Karpas-422 (cell line): ENCODE data around the gene TCL1B. TPM values are rescaled to one million over a fixed set of nuclear protein-coding genes. Genes with fewer than 3 reads are reported as not detected.

Experiments
- DNase-seq: peaks from one replicate; pipeline ENCODE4 v3.0.0-alpha.2; 2015
- H2AFZ ChIP-seq: fragments of 200-600 bp; sonication (generic); 2 replicates; pipeline ENCODE4 v1.6.1; 2014; ENCODE audit warnings: antibody characterized with exemption, low read length, mixed read lengths
- H3K27ac ChIP-seq: fragments of 200-600 bp; sonication (generic); 2 replicates; pipeline ENCODE4 v1.5.1; 2014; ENCODE audit warnings: mild to moderate bottlenecking, low read length, moderate library complexity
- H3K27me3 ChIP-seq: fragments of 200-600 bp; sonication (generic); 2 replicates; pipeline ENCODE4 v1.6.1; 2014; ENCODE audit warnings: low read length, mixed read lengths
- H3K36me3 ChIP-seq: fragments of 200-600 bp; sonication (generic); 2 replicates; pipeline ENCODE4 v1.6.1; 2014; ENCODE audit warnings: low read length, mixed read lengths; ENCODE audit not compliant: insufficient read depth
- H3K4me1 ChIP-seq: fragments of 200-600 bp; sonication (generic); 2 replicates; pipeline ENCODE4 v1.6.1; 2014; ENCODE audit warnings: mild to moderate bottlenecking, low read length, mixed read lengths
- H3K4me2 ChIP-seq: fragments of 200-600 bp; sonication (generic); 2 replicates; pipeline ENCODE4 v1.6.1; 2014; ENCODE audit warnings: low read length, low read depth, mild to moderate bottlenecking; ENCODE audit not compliant: poor library complexity, severe bottlenecking
- H3K4me3 ChIP-seq: fragments of 200-600 bp; sonication (generic); 2 replicates; pipeline ENCODE4 v1.5.1; 2014; ENCODE audit warnings: mild to moderate bottlenecking, antibody characterized with exemption, low read length, mixed read lengths
- H3K79me2 ChIP-seq: fragments of 200-600 bp; sonication (generic); 2 replicates; pipeline ENCODE4 v1.6.1; 2014; ENCODE audit warnings: mild to moderate bottlenecking, low read length, mixed read lengths
- H3K9ac ChIP-seq: fragments of 200-600 bp; sonication (generic); 2 replicates; pipeline ENCODE4 v1.6.0; 2014; ENCODE audit warnings: low read length
- H3K9me2 ChIP-seq: fragments of 200-600 bp; sonication (generic), shearing (Covaris generic); replicated peaks from 2 replicates; pipeline ENCODE4 v1.6.0; 2014; ENCODE audit warnings: mild to moderate bottlenecking, low read length, moderate library complexity; ENCODE audit not compliant: insufficient read depth
- H3K9me3 ChIP-seq: fragments of 300-700, 200-600 bp; sonication (generic); 2 replicates; pipeline ENCODE4 v1.6.1; 2014; ENCODE audit warnings: low read length, mixed read lengths
- H4K20me1 ChIP-seq: fragments of 200-600 bp; sonication (generic); 2 replicates; pipeline ENCODE4 v1.6.1; 2014; ENCODE audit warnings: mild to moderate bottlenecking, antibody characterized with exemption, low read length, low read depth; ENCODE audit not compliant: insufficient read depth
- total RNA-seq: library from RNA; depleted of rRNA; stranded (reverse); fragments of >200 nt; shearing (Covaris generic); gene quantifications from 2 replicates; pipeline ENCODE4 v1.2.3, GENCODE V29; 2014; ENCODE audit warnings: low replicate concordance

Gene TCL1B
- total RNA-seq, 1 experiment from 2014 or later, result 0.37 TPM

DNA sequence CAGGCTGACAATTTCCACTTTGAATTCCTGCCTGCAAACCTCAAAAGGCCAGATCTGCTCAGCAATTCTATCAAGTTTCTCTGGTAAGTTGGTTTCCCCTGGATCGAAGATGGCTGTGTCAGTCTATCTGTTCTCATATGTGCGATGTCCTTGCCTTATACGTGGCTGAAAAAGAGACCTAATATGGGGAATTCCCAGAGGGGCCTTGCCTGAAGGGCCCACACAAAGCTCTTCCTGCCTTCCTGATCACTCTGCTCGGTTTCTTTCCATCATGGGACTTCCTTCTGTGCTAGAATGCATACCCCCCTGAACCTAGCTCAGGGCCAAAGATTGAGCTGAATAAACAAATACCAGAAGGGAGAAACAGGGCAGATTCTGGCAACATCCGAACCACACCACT lies 13.2 kb downstream of the TCL1B start:
- no peaks in the 10 kb centered on the region for H3K27me3 ChIP-seq
- H3K9me2 ChIP-seq, result no peaks in the 10 kb centered on the region
- H4K20me1 ChIP-seq, result no peaks in the 10 kb centered on the region
- no peak overlapping the region for H2AFZ ChIP-seq
- H3K4me3 ChIP-seq, result no peak overlapping the region
- H3K36me3 ChIP-seq, result no peaks in the 10 kb centered on the region
- no peaks in the 10 kb centered on the region for H3K9me3 ChIP-seq
- no peak overlapping the region for H3K27ac ChIP-seq
- no peaks in the 10 kb centered on the region for H3K79me2 ChIP-seq
- no peak overlapping the region for H3K4me2 ChIP-seq
- no peak for DNase-seq
- H3K9ac ChIP-seq, result no peak overlapping the region
- peaks cover 41% of the 10 kb centered on the region for H3K4me1 ChIP-seq

DNA sequence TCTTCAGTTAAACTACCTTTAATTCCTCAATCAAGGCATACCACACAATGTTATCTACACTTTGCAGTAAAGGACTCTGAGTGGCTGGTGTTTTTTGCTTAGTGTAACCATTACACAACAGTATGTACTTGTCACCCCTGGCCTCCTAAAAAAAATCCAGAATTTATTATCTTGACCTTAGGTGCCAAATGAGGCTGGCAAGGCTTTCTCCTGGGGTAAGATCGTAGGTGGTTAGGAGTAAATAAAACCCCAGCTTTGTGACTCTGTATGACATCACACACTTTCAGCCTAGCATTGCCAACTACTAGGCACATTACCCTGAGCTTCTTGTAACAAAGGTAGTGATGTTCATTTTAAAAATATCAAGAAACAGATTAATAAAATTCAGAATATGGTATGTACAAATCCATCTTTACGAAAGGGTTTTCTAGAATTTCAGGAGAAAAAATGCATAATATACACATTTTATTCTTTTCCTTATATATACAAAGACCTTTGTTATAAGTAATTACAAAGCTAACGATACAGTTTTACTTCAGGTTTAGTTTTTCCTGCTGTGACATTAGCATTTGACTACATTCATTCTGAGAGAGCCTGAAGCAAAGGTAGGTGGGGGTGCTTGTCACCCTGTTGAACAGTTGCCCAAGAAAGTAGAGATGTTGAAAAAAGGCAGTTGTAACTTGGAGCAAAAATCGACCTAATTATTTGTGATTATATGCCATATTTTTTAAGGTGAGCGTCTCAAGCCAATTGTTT lies 14.2 kb downstream of the TCL1B start:
- H3K9me2 ChIP-seq, result no peaks in the 10 kb centered on the region
- H3K27me3 ChIP-seq, result no peaks in the 10 kb centered on the region; the same call in 1 of the 2 replicates
- H3K9me3 ChIP-seq, result no peaks in the 10 kb centered on the region
- no peaks in the 10 kb centered on the region for H3K79me2 ChIP-seq
- DNase-seq, result no peak
- no peak overlapping the region for H3K4me3 ChIP-seq
- no peak overlapping the region for H3K4me2 ChIP-seq
- H3K36me3 ChIP-seq, result no peaks in the 10 kb centered on the region
- no peak overlapping the region for H3K9ac ChIP-seq
- no peak overlapping the region for H3K27ac ChIP-seq
- no peak overlapping the region for H2AFZ ChIP-seq
- peaks cover 31% of the 10 kb centered on the region for H3K4me1 ChIP-seq
- H4K20me1 ChIP-seq, result no peaks in the 10 kb centered on the region

DNA sequence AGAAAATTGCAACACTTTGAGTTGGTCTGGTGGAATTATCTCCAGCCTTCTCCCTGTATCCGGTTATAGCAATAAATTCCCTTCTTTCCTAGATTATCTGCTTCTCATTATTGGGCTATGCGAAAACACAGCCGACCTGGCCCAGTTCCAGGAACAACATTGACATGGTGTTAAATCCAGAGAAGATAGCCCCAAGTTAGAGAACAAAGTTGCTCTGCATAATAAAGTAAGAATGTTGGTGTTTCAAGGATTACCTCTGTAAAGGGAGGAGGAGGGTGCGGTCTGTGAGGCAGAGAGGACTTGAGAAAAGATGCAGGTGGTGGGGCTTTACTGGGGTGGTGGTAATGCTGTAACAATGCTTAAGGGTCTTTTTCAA lies 15.6 kb downstream of the TCL1B start:
- Histone ChIP-seq H3K4me3 (no peak overlapping the region), H3K9me2 (no peaks in the 10 kb centered on the region), H3K4me2 (no peak overlapping the region), H3K27me3 (no peaks in the 10 kb centered on the region; the same call in 1 of the 2 replicates), H4K20me1 (no peaks in the 10 kb centered on the region), H3K27ac (no peak overlapping the region), H2AFZ (no peak overlapping the region), H3K79me2 (no peaks in the 10 kb centered on the region), H3K9me3 (no peaks in the 10 kb centered on the region), H3K4me1 (peaks cover 19% of the 10 kb centered on the region), H3K9ac (no peak overlapping the region), H3K36me3 (no peaks in the 10 kb centered on the region)
- no peak for DNase-seq

DNA sequence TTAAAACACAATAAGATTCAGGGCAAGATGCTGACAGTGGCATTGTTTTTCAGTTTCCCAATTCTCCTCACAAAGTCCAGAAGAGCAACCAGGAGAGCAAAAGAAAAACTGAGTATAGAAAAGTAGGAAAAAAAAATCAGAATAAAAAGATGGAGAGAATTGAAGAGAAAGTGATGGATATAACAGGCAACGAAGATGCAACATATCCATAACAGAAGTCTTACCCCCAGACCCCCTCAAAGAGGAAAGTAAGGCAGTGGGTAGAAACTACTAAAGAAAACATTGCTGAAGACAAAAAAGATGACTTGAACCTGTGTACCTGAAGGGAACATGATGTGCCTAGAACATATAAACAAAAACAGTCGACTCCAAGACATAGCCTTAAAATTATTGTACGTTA lies 17.1 kb downstream of the TCL1B start:
- no peak overlapping the region for H3K9ac ChIP-seq
- no peaks in the 10 kb centered on the region for H3K9me3 ChIP-seq
- H3K4me1 ChIP-seq, result peaks cover 3% of the 10 kb centered on the region
- no peak overlapping the region for H3K4me2 ChIP-seq
- no peaks in the 10 kb centered on the region; the same call in 1 of the 2 replicates for H3K27me3 ChIP-seq
- no peaks in the 10 kb centered on the region for H4K20me1 ChIP-seq
- no peaks in the 10 kb centered on the region for H3K9me2 ChIP-seq
- no peak overlapping the region for H3K4me3 ChIP-seq
- no peak overlapping the region for H3K27ac ChIP-seq
- no peak for DNase-seq
- H3K36me3 ChIP-seq, result no peaks in the 10 kb centered on the region
- no peak overlapping the region for H2AFZ ChIP-seq
- H3K79me2 ChIP-seq, result no peaks in the 10 kb centered on the region

DNA sequence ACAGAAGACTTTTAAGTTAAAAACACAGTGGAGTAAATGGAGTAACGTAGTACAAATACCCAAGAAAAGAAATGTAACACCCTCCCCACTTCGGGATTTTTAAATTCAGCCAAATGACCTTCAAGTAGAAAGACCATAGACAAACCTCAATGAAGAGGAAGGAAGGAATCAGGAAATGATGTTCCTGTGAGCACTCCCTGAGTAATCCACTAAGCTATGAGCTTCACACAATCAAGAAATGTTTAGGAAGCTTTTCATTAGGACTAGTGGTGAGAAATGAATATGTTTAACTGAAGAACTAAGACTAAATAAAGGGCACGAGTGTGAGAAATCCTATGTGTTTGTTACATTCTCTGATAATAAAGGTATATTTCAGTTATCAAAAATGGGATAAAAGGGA lies 17.6 kb downstream of the TCL1B start:
- peaks cover 3% of the 10 kb centered on the region; the same call in 1 of the 2 replicates for H3K4me1 ChIP-seq
- no peaks in the 10 kb centered on the region for H3K9me2 ChIP-seq
- no peak overlapping the region for H2AFZ ChIP-seq
- no peak overlapping the region for H3K4me3 ChIP-seq
- no peaks in the 10 kb centered on the region for H3K9me3 ChIP-seq
- no peaks in the 10 kb centered on the region for H3K36me3 ChIP-seq
- H3K9ac ChIP-seq, result no peak overlapping the region
- H3K79me2 ChIP-seq, result no peaks in the 10 kb centered on the region
- no peaks in the 10 kb centered on the region for H4K20me1 ChIP-seq
- no peak overlapping the region for H3K27ac ChIP-seq
- no peaks in the 10 kb centered on the region; the same call in 1 of the 2 replicates for H3K27me3 ChIP-seq
- H3K4me2 ChIP-seq, result no peak overlapping the region
- DNase-seq, result no peak

DNA sequence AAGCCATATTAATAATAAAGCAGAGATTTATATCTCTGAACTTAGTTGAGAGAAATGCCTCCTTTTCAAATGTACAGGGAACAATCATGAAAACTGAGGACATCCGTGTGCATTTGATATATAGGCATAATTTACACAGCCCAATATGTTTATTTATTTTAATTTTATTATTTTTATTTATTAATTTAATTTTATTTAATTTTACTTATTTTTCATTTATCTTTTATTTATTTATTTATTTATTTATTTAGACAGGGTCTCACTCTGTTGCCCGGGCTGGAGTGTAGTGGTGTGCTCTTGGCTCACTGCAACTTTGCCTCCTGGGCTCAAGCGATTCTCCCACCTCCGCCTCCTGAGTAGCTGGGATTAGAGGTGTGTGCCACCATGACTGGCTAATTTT lies 19.3 kb downstream of the TCL1B start:
- Histone ChIP-seq H3K9me3 (no peaks in the 10 kb centered on the region), H3K27ac (no peak overlapping the region), H3K36me3 (no peaks in the 10 kb centered on the region), H3K9ac (no peak overlapping the region), H3K4me3 (no peak overlapping the region), H4K20me1 (no peaks in the 10 kb centered on the region), H3K27me3 (no peaks in the 10 kb centered on the region; the same call in 1 of the 2 replicates), H3K4me1 (no peaks in the 10 kb centered on the region), H2AFZ (no peak overlapping the region), H3K79me2 (no peaks in the 10 kb centered on the region), H3K9me2 (no peaks in the 10 kb centered on the region), H3K4me2 (no peak overlapping the region)
- no peak for DNase-seq

DNA sequence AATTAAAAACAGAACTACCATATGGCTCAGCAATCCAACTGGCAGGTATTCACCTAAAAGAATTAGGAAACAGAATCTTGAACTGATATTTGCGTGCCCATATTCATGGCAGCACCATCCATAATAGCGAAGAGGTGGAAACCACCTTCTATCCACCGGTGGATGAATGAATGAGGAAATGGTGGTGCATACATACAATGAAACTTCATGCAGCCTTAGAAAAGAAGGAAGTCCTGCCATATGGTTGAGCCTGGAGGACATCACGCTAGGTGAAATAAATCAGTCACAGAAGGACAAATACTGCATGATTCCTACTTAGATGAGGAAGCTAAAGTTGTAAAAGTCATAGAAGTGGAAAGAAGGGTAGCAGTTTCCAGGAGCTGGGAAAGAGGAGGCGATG lies 21.1 kb downstream of the TCL1B start:
- H4K20me1 ChIP-seq, result no peaks in the 10 kb centered on the region
- no peaks in the 10 kb centered on the region for H3K79me2 ChIP-seq
- H3K4me3 ChIP-seq, result no peak overlapping the region
- H3K36me3 ChIP-seq, result no peaks in the 10 kb centered on the region
- no peaks in the 10 kb centered on the region for H3K9me3 ChIP-seq
- H3K27ac ChIP-seq, result no peak overlapping the region
- no peak overlapping the region for H3K9ac ChIP-seq
- H3K4me1 ChIP-seq, result peaks cover 16% of the 10 kb centered on the region
- no peaks in the 10 kb centered on the region for H3K9me2 ChIP-seq
- no peaks in the 10 kb centered on the region; the same call in 1 of the 2 replicates for H3K27me3 ChIP-seq
- H3K4me2 ChIP-seq, result no peak overlapping the region
- H2AFZ ChIP-seq, result no peak overlapping the region
- no peak for DNase-seq

DNA sequence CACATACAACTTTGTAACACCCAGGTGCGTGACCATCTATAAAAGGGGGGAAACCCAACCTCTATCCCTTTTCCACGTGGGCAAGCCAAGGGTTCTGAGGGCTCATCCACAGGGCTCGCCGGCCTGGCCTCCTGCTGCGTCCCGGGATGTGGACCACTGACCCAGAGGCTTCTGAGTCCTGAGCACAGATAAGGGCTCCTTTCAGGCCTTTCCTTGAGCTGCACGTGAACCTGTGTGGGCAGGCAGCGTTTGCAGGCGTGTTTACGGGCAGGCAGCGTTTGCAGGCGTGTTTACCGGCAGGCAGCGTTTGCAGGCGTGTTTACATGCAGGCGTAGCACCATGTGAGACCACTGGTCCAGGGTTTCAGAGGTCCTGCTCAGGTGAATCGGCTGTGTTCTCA lies 23.9 kb downstream of the TCL1B start:
- no peak for DNase-seq
- H3K9ac ChIP-seq, result no peak overlapping the region
- H3K4me1 ChIP-seq, result peaks cover 26% of the 10 kb centered on the region
- H3K27ac ChIP-seq, result no peak overlapping the region
- H3K27me3 ChIP-seq, result no peaks in the 10 kb centered on the region; the same call in 1 of the 2 replicates
- no peak overlapping the region for H2AFZ ChIP-seq
- no peak overlapping the region for H3K4me3 ChIP-seq
- no peaks in the 10 kb centered on the region for H3K79me2 ChIP-seq
- H3K9me2 ChIP-seq, result no peaks in the 10 kb centered on the region
- H3K36me3 ChIP-seq, result no peaks in the 10 kb centered on the region
- no peak overlapping the region for H3K4me2 ChIP-seq
- no peaks in the 10 kb centered on the region for H3K9me3 ChIP-seq
- H4K20me1 ChIP-seq, result no peaks in the 10 kb centered on the region
